PC-9 (cell line): ENCODE results near the gene ARPP19.

Experiments used
- CTCF ChIP-seq: fragments of 200-600 bp; sonication (generic); conservative IDR thresholded peaks from 2 replicates; pipeline ENCODE4 v1.6.1; 2017; ENCODE audit warnings: mixed run types, antibody characterized with exemption, mild to moderate bottlenecking, moderate library complexity
- EZH2 ChIP-seq: fragments of 200-600 bp; sonication (generic); IDR thresholded peaks from 2 replicates; pipeline ENCODE4 v1.8.0; 2017; ENCODE audit warnings: antibody characterized with exemption, low read depth

GRCh38 chr15:52499506-52499905 lies 69.3 kb downstream of the ARPP19 start:
- TF ChIP-seq EZH2 (no peak), CTCF (no peak)
